ENCODE results near the gene MAPT.

DNA sequence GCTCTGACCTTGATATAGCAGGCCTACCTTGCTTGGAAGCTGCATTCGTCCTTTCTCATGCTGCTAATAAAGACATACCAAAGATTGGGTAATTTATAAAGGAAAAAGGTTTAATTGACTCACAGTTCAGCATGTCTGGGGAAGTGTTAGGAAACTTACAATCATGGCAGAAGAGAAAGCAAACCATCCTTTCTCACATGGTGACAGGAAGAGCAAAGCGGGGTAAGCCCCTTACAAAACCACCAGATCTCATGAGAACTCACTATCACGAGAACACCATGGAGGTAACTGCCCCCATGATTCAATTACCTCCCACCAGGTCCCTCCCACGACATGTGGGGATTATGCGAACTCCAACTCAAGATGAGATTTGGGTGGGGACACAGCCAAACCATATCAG lies 6.0 kb upstream of the MAPT start:
- TF ChIP-seq, protein P1, sequence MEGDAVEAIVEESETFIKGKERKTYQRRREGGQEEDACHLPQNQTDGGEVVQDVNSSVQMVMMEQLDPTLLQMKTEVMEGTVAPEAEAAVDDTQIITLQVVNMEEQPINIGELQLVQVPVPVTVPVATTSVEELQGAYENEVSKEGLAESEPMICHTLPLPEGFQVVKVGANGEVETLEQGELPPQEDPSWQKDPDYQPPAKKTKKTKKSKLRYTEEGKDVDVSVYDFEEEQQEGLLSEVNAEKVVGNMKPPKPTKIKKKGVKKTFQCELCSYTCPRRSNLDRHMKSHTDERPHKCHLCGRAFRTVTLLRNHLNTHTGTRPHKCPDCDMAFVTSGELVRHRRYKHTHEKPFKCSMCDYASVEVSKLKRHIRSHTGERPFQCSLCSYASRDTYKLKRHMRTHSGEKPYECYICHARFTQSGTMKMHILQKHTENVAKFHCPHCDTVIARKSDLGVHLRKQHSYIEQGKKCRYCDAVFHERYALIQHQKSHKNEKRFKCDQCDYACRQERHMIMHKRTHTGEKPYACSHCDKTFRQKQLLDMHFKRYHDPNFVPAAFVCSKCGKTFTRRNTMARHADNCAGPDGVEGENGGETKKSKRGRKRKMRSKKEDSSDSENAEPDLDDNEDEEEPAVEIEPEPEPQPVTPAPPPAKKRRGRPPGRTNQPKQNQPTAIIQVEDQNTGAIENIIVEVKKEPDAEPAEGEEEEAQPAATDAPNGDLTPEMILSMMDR (IDR thresholded peaks at IDR 0.05) = no peak
- no peak for TF ChIP-seq POLR2AphosphoS5 (IDR thresholded peaks at IDR 0.05)
- TF ChIP-seq POLR2A (IDR thresholded peaks at IDR 0.05; ENCODE audit: low read depth) = no peak
- no peak for TF ChIP-seq EP300 (IDR thresholded peaks at IDR 0.05)
